Ascending aorta (tissue), 2 donors: ENCODE data around the gene CFI. TPM values are rescaled to one million over a fixed set of nuclear protein-coding genes. Genes with fewer than 3 reads are reported as not detected.

Source experiments
- DNase-seq, 2 donors: peaks; one replicate each; pipeline ENCODE4 v3.0.0-alpha.2; 2019; ENCODE audit warnings: low spot score in 2 of 2
- H3K27ac ChIP-seq, 2 donors: fragments of 200-600 bp; sonication (generic); one replicate each; pipeline ENCODE4 v1.5.1; 2016 to 2017; ENCODE audit warnings: mild to moderate bottlenecking in 1 of 2
- H3K27me3 ChIP-seq: fragments of 200-600 bp; sonication (generic); one replicate; pipeline ENCODE4 v1.5.1; 2017
- H3K36me3 ChIP-seq, 2 donors: fragments of 200-600 bp; sonication (generic); one replicate each; pipeline ENCODE4 v1.5.1; 2016
- H3K4me1 ChIP-seq, 2 donors: fragments of 200-600 bp; sonication (generic); one replicate each; pipeline ENCODE4 v1.5.1; 2016 to 2017; ENCODE audit warnings: mild to moderate bottlenecking in 1 of 2
- H3K4me3 ChIP-seq, 2 donors: fragments of 200-600 bp; sonication (generic); one replicate each; pipeline ENCODE4 v1.5.1; 2016 to 2017; ENCODE audit warnings: mild to moderate bottlenecking in 1 of 2
- H3K9me3 ChIP-seq, 2 donors: fragments of 200-600 bp; sonication (generic); one replicate each; pipeline ENCODE4 v1.5.1; 2016
- intact Hi-C: fragments of 100-400 bp; cut with DNase I; formaldehyde crosslinking; loops from one replicate; pipeline ENCODE4 v1.15.1; 2023
- total RNA-seq: library from RNA; depleted of rRNA; stranded (reverse); fragments of >200 nt; gene quantifications from one replicate; pipeline ENCODE4 v1.1.0, GENCODE V29; 2016
- TF ChIP-seq, protein P1 (sequence below), 3 experiments: fragments of 200-600 bp in 2 of 3; fragments of 450-650 bp in 1 of 3; sonication (generic) in 2 of 3; IDR thresholded peaks; one replicate each; pipeline ENCODE4 v1.5.1; 2016 to 2019; ENCODE audit warnings: antibody characterized with exemption in 3 of 3, mild to moderate bottlenecking in 1 of 3, moderate library complexity in 1 of 3

The CFI gene
- total RNA-seq, 1 donor from 2014 or later, result 17.8 TPM

DNA sequence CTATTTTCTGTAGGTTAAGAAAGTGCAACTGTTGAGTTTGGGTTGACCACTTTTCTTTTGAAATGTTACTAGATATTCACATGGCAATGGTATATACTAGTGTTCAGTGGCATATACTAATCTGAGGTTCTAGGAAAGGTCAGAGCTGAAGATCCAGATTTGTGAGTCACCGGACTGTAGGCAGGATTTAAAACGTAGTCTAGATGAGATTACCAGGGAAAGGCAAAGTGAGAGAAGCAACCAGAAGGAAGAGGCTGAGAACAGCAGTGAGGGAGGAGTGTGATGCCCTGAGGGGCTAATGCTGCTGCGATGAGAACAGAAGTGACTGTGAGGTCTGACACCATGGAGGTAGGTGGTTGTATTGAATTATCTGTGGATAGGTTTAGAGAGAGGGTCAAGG lies 62.3 kb downstream of the CFI start:
- no peaks in the 10 kb centered on the region for H3K9me3 ChIP-seq
- intact Hi-C loops, result loop anchor here (10.0 kb wide), 1 partner anchor 455 kb away; the partner anchor contains the start of gene ELOVL6
- H3K4me1 ChIP-seq, result no peaks in the 10 kb centered on the region
- TF ChIP-seq, protein P1, sequence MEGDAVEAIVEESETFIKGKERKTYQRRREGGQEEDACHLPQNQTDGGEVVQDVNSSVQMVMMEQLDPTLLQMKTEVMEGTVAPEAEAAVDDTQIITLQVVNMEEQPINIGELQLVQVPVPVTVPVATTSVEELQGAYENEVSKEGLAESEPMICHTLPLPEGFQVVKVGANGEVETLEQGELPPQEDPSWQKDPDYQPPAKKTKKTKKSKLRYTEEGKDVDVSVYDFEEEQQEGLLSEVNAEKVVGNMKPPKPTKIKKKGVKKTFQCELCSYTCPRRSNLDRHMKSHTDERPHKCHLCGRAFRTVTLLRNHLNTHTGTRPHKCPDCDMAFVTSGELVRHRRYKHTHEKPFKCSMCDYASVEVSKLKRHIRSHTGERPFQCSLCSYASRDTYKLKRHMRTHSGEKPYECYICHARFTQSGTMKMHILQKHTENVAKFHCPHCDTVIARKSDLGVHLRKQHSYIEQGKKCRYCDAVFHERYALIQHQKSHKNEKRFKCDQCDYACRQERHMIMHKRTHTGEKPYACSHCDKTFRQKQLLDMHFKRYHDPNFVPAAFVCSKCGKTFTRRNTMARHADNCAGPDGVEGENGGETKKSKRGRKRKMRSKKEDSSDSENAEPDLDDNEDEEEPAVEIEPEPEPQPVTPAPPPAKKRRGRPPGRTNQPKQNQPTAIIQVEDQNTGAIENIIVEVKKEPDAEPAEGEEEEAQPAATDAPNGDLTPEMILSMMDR (IDR thresholded peaks at IDR 0.05), result no peak
- H3K27ac ChIP-seq, result no peak overlapping the region
- no peak overlapping the region for H3K4me3 ChIP-seq
- H3K27me3 ChIP-seq, result no peaks in the 10 kb centered on the region
- no peaks in the 10 kb centered on the region for H3K36me3 ChIP-seq
- DNase-seq, result no peak

DNA sequence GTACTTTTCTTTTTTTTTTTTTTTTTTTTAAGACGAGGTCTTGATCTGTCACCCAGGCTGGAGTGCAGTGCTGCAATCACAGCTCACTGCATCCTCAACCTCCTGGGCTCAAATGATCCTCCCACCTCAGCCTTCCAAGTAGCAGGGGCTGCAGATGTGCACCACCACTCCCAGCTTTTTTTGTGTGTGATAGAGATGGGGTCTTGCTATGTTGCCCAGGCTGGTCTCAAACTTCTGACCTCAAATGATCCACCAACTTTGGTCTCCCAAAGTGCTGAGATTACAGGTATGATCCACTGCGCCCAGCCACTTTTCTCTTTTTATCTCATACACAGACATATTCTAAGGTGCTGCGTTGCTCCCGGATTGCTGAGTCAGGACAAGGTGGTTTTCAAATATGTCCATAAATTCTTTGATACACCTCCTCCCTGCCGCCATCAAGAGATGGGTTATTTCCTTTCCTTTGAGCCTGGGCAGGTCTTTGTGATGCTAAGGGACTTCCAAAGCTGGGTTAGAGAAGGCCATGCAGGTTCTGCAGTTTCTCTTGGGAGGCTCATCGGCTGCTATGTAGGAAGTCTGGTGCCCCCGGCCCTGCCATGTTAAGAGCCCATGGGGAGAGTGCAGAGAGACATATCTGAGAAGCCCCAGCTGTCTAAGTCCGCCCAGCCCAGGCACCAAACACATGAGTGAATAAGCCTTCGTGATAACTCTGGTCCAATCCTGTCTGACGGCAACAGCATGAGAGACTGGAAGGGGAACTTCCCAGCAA lies 63.5 kb downstream of the CFI start:
- no peak for DNase-seq

DNA sequence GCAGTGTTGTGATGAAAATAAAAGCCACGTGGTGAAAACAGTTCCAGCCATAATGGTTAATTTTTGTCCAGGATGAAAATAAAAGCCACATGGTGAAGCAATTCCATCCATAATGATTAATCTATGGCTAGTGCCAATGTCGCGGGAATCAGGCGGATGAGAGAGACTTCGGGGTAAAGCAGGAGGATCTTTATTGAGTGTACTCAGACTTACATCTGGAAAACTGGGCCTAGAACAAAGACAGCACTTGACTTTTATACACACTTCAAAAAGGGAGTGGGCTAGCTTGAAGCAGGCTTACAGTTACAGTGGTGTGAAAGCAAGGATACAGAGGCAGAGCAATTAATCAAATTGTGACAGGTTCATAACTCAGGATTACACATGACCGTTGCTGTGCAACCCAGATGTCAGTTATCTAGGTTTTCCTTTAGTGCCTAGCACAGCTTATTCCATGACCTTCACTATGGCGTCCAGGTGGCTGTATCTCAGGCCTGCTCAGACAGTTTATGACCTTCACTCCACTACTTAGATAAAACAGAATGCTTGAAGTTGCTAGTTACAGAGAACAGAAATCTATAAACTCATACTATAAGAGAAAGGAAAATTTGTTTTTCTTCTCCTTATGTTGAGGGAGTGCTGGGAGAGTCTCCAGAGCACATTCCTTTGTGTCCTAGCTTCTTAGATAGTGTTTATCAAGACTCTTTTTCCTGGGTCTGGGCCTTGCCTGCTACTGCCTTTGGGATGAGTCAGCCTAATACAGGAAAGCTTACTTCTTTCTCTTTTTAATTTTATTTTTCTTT lies 66.0 kb downstream of the CFI start:
- Histone ChIP-seq H3K9me3 (no peaks in the 10 kb centered on the region), H3K4me1 (no peaks in the 10 kb centered on the region), H3K27ac (no peak overlapping the region), H3K36me3 (no peaks in the 10 kb centered on the region), H3K4me3 (no peak overlapping the region), H3K27me3 (no peaks in the 10 kb centered on the region)
- intact Hi-C loops, result loop anchor here (10.0 kb wide), 1 partner anchor 459 kb away; the partner anchor contains the start of gene ELOVL6
- TF ChIP-seq, protein P1 (IDR thresholded peaks at IDR 0.05), result no peak
- DNase-seq, result no peak

More for the DNA sequence above, 63.5 kb downstream of the CFI start:
- Histone ChIP-seq H3K4me1 (no peaks in the 10 kb centered on the region), H3K4me3 (no peak overlapping the region), H3K27me3 (no peaks in the 10 kb centered on the region), H3K9me3 (no peaks in the 10 kb centered on the region), H3K36me3 (no peaks in the 10 kb centered on the region), H3K27ac (no peak overlapping the region)
- TF ChIP-seq, protein P1 (IDR thresholded peaks at IDR 0.05), result no peak
- intact Hi-C loops, result loop anchor here (10.0 kb wide), 1 partner anchor 457 kb away; the partner anchor contains the start of gene ELOVL6

DNA sequence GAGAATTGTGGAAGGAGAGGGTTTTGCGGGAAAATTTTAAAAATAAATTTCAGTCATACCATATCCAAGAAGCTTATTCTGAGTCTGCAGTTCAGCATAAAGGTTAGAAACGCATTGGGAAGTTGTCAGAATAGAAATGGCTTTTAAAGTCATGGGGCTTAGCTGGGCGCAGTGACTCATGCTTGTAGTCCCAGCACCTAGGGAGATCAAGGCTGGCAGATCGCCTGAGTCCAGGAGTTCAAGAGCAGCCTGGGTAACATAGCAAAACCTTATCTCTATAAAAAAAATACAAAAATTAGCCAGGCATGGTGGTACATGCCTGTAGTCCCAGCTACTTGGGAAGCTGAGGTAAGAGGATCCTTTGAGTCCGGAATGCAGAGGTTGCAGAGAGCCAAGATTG lies 68.1 kb downstream of the CFI start:
- H3K36me3 ChIP-seq, result no peaks in the 10 kb centered on the region
- no peaks in the 10 kb centered on the region for H3K9me3 ChIP-seq
- H3K4me1 ChIP-seq, result peaks cover 0 to 6% of the 10 kb centered on the region in 2 donors
- TF ChIP-seq, protein P1 (IDR thresholded peaks at IDR 0.05), result no peak
- H3K27me3 ChIP-seq, result no peaks in the 10 kb centered on the region
- H3K4me3 ChIP-seq, result no peak overlapping the region
- intact Hi-C loops, result loop anchor here (10.0 kb wide), 1 partner anchor 461 kb away; the partner anchor contains the start of gene ELOVL6
- DNase-seq, result no peak
- H3K27ac ChIP-seq, result no peak overlapping the region

DNA sequence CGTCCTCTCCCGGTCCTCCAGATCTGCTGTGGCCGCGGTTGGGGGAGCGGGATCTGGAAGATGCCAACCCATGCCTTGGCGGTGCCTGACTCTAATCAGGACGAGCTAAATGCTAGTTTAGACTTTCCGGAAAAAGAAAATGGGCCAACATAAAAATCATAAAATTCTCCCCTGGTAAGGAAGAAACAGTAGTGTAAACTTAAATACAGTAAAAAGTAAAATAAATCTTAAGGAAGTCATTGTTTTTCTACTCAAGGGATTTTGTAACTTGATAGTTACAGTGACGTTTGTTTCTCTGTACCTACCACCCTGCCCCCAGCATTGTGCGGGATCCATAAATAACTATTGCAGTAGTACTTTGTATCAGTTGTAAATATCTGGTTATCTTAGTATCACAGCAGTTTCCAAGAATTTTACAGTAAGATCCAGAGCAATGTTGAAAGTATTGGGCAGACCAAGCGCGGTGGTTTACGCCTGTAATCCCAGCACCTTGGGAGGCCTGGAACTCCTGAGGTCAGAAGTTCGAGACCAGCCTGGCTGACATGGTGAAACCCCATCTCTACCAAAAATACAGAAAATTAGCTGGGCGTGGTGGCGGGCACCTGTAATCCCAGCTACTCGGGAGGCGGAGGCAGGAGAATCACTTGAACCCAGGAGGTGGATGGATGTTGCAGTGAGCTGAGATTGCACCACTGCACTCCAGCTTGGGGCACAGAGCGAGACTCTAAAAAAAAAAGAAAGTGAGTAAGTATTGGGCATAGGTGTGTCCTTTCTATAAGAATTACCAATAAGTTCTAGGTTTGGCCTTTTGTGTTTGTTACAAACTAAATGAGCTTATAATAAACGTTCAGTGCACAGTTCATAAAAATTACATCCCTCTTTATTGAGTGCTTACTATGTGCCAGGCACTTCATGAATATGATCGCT lies 70.9 kb downstream of the CFI start:
- H3K4me3 ChIP-seq, result peak overlapping the region; percentile 86 to 88
- no peak for DNase-seq
- H3K27me3 ChIP-seq, result no peaks in the 10 kb centered on the region
- no peaks in the 10 kb centered on the region for H3K36me3 ChIP-seq
- H3K27ac ChIP-seq, result peak overlapping the region; percentile 70 to 71
- TF ChIP-seq, protein P1 (IDR thresholded peaks at IDR 0.05), result no peak
- H3K9me3 ChIP-seq, result no peaks in the 10 kb centered on the region
- intact Hi-C loops, result loop anchor here (1.0 to 10.0 kb wide), 4 partner anchors 28 to 464 kb away; partner anchors contain the start of genes CASP6, ELOVL6 and GAR1
- peaks cover 0 to 6% of the 10 kb centered on the region in 2 donors for H3K4me1 ChIP-seq
